NCI-H69 (cell line): ENCODE data around the gene BZW2.
"Not testable (repeated sequence)": the region's sequence is repeated elsewhere in the genome, so short reads cannot be mapped to it uniquely, and the experiment has no call there.

Source experiments
- DNase-seq: peaks from one replicate; lab custom pipeline; 2025; lab: John Stamatoyannopoulos, UW

BZW2 gene

GRCh38 chr7:16670731-16671344 is 24.9 kb downstream of the BZW2 start:
- DNase-seq = no peak

DNA sequence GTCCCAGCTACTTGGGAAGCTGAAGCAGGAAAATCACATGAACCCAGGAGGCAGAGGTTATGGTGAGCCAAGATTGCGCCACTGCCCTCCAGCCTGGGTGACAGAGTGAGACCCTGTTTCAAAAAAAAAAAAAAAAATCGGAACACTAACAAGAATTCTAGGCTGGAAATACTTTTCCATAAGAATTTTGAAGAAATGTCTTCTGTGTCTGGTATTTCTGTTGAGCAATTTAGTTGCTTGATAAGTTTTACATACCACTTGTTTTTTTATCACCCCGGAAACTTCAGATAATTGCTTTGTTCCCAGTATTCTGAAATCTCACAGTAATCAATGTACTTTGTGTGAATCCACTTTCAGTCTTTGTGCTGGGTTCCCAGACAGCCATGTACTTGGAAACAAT is 25.8 kb downstream of the BZW2 start:
- DNase-seq = no peak

DNA sequence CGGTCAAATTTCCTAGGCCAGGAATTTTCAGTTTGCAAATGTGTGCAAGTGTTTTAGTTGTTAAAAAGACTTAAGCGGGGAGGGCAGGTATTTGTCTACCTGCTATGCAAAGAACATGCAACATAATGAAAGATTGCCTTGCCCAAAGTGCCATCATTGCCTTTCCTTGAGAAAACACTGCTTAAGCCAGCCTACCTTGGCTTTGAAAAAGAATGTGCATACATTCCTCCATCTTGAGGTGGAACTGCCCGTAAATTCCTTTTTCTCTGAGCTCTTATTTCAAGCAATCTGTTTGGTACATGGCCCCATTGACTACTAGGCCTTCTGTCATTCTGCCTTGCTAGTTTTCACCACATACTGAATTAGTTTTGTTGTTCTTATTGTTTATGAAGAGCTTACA is 29.3 kb downstream of the BZW2 start:
- no peak for DNase-seq

DNA sequence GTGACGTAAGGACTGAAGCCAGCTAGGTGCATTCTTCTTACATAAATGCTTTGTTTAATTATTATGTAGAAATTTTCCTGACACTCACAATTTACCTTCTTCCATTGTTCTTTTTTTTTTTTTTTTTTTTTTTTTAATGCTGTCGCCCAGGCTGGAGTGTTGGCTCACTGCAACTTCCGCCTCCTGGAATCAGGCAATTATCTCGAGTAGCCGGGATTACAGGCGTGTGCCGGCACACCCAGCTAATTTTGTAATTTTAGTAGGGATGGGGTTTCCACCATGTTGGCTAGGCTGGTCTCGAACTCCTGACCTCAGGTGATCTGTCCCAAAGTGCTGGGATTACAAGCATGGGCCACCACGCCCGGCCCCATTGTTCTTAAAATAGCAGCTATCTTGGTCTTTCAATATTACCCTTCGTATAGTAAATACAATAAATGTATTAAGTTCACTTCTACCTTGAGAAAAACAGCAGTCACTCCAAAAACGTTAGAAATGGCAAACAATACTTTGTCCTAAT is 32.1 kb downstream of the BZW2 start:
- no peak for DNase-seq

DNA sequence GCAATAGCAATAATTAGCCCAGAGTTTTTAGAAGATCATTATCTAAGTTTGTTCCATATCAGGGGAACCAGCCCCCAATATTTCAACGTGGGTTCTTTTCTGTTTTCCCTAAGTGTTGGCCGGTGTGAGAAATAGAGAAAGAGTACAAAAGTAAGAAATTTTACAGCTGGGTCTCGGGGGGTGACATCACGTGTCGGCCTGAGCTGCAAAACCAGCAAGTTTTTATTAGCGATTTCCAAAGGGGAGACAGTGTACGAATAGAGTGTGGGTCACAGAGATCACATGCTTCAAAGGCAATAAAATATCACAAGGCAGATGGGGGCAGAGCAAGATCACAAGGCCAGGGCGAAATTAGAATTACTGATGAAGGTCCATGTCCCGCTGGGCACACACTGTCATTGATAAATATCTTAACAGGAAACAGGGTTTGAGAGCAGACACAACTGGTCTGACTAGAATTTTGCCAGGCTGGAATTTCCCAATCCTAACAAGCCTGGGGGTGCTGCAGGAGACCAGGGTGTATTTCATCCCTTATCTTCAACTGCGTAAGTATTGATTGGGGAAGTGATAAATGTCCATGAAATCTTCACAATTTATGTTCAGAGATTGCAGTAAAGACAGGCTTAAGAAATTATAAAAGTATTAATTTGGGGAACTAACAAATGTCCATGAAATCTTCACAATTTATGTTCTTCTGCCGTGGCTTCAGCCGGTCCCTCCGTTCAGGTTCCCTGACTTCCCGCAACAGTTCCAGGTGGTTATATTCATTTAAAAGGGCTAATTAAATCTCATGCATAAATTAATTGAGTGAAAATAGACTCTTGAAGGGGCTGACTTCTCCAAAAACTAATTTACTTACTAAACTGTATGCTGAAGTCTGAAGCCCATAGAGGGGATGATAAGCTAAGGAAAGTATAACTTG is 32.9 kb downstream of the BZW2 start:
- DNase-seq = not testable (repeated sequence)

- DNase-seq = no peak
These were observed 39.0 kb downstream of the BZW2 start for GRCh38 chr7:16684935-16685334.

DNA sequence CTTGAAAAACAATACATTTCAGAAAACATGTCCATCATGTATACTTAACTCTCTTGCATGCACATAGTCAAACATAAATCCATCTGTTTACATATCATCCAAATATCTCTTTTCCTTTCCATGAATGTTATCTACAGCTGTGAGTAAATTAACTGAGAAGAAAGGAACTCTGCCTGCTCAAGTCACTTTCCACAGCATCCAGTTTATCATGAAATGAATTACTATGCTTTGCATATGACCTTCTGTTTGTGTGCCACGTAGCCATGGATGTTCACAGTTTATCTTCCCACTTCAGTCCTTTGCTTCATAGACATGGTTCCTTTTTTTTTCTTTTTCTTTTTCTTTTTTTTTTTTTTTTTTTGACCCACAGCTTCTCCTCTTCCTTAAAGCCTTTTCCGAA is 39.6 kb downstream of the BZW2 start:
- DNase-seq = no peak

DNA sequence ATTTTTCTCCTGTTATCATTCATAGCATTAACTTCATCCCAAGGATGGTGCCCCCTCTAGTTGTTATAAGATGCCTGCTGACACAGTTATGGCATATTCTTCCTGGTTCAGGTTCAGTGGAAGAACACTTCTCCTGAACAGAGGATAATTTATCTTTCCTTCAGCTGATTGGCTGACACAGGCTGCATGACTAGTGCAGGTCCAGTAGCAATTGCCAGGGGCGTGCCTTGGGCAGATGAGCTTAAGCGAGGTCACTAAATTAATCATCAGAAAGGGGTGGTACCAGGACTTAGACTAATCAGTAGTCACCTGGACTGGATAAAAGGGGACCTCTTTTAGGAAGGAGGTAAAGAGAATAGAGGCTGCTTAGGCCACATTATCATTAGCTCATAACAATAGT is 42.3 kb downstream of the BZW2 start:
- DNase-seq = peak; percentile 49

- DNase-seq = no peak
These were observed 45.3 kb downstream of the BZW2 start for GRCh38 chr7:16691241-16691640.

- no peak for DNase-seq
These were observed 47.8 kb downstream of the BZW2 start for GRCh38 chr7:16693601-16694318.

DNA sequence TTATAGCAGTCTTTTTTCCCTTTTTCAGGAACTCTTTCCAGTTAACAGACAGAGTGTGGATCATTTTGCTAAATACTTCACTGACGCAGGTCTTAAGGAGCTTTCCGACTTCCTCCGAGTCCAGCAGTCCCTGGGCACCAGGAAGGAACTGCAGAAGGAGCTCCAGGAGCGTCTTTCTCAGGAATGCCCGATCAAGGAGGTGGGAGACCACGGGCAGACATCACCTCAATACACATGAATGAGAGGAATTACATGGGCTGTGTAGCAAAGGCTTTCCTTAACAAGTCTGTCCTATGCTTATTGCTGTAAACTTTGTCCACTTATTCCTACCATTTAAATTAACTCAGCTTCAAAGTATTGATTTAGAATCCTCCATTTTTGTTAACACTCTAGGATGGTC is 48.8 kb downstream of the BZW2 start:
- no peak for DNase-seq

DNA sequence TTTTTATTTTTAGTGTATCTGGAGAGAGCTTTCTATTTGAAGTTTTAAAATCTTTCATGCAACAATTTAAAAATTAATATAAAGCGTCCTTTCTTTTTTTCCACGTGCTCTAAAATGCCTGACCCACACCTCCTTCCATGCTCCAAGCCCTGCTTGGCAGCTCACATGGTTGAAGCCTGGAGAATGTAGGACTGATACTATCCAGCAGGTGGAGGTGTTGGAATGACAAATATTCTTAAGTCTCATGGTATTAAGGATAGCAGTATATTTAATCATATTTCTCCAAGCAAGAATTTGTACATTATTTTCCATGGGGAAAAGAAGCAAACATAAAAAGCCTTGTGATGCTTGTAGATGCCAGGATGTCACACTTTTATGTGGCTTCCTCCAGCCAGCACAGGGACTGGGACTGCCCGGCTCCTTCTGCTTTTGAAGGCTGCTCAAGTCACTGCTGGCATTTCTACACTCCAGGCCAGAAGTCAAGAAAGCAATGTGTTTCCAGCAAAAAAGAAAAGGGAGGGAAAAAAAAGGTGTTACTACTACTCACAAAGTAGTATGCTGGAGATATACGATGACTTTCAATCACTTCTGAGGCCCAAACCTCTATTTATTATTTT is 49.7 kb downstream of the BZW2 start:
- peak; percentile 78 for DNase-seq

DNA sequence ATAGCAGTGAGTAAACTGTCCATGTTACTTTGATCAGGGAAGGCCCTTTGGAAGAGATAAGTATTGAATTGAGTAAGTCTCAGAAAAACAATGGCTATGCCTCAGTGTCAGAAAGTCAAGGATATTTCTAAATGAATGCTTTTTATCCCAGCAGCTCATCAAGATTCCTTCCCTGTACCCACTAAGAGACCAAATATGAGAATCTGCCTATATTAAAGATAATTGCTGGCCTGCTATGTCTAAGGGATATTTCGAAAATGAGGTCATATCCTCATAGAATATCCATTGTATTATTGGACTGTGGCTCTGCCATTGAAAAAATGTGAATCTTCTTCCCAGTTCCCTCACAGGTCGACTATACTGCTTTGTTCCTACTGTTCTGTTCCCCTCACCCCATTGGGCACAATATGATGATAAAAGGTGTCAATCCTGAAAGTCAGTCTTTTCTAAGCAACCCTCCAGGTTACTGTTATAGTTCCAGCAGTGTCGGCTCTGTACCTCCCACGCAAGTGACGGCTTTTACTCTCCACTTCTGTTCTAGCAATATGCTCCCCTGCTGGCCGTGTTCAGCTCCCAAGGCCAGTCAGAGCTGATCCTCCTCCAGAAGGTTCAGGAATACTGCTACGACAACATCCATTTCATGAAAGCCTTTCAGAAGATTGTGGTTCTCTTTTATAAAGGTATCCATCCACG is 51.7 kb downstream of the BZW2 start:
- DNase-seq = no peak

- no peak for DNase-seq
These were observed 52.4 kb downstream of the BZW2 start for GRCh38 chr7:16698200-16698905.

GRCh38 chr7:16702441-16702840 is 56.5 kb downstream of the BZW2 start:
- DNase-seq = peak; percentile 30

DNA sequence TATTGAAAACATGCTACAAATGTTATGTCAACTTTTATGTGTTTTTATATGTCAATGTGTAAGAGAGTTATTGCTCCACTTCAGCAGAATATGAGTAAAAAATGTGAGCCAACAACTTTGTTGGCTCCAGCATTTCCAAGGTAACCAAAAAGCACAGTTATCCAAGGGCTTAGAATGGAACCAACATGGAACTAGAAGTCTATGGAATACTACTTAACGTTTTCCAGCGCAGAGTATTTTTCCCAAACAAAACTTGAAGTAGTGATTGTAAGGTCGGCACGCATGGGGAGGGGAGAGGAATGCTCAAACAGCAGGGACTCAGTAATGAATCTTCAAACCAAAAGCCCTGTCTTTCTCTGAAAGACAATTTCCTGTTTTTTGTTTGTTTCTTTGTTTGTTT is 62.5 kb downstream of the BZW2 start:
- DNase-seq = no peak

GRCh38 chr7:16708980-16709379 is 63.0 kb downstream of the BZW2 start:
- DNase-seq = no peak

DNA sequence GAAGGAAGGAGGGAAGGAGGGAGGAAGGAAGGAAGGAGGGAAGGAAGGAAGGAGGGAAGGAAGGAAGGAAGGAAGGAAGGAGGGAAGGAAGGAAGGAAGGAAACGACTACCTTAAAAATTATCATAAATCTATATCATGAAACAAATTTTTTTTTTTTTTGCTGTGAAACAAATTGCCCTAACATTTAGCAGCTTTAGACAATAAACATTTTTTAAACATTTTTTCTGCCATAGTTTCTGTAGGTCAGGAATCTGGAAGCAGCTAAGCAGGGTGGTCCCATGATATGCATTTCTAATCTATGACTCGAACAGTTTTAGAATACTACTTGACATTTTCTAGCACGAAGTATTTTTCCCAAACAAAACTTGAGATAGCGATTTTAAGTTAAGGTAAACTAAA is 64.7 kb downstream of the BZW2 start:
- DNase-seq = no peak

GRCh38 chr7:16711730-16712129 is 65.7 kb downstream of the BZW2 start:
- DNase-seq = no peak

DNA sequence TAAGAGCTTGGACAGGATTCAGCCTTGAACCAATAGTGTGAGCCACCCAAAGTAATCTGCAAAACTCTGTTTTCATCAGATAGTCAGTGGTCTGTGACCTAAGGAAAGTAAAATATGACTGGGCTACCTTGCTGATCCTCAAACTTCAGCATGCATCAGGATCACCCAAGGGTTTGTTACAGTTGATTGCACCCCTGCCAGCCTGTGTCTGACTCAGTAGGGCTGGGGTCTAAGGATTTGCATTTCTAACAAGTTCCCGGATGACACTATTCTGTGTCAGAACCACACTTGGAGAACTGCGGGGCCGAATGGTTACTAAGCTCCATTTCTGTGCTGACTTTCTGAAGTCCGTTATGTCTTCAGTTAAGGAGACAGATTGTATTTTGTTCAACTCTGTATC is 66.9 kb downstream of the BZW2 start:
- DNase-seq = no peak

GRCh38 chr7:16715928-16716327 is 69.9 kb downstream of the BZW2 start:
- DNase-seq = no peak
